Measurements from ENCODE around the gene MMP27.

- TF ChIP-seq CTCF (IDR thresholded peaks at IDR 0.05): no peak
- TF ChIP-seq POLR2A (IDR thresholded peaks at IDR 0.05): no peak
Measured at GRCh38 chr11:102685754-102686153, 19.8 kb downstream of the MMP27 start.
